Mesendoderm (in vitro differentiated cells): ENCODE results near the gene FUT6.

Experiments used
- DNase-seq: peaks from one replicate; pipeline ENCODE4 v3.0.0; 2013
- H2AK5ac ChIP-seq: 2 replicates; pipeline ENCODE4 v1.6.1; 2013; ENCODE audit warnings: low read length, inconsistent platforms
- H2BK120ac ChIP-seq: 2 replicates; pipeline ENCODE4 v1.6.1; 2013; ENCODE audit warnings: low read depth, mild to moderate bottlenecking, low read length, moderate library complexity, mixed read lengths
- H2BK15ac ChIP-seq: replicated peaks from 2 replicates; pipeline ENCODE4 v1.6.1; 2013; ENCODE audit warnings: low read depth, mild to moderate bottlenecking, moderate library complexity
- H2BK5ac ChIP-seq: 2 replicates; pipeline ENCODE4 v1.6.1; 2013; ENCODE audit warnings: low read length, inconsistent platforms
- H3K18ac ChIP-seq: 2 replicates; pipeline ENCODE4 v1.6.1; 2013; ENCODE audit warnings: mild to moderate bottlenecking, low read length, mixed read lengths
- H3K23ac ChIP-seq: one replicate; pipeline ENCODE4 v1.6.1; 2013; ENCODE audit warnings: low read length
- H3K27ac ChIP-seq: 2 replicates; pipeline ENCODE4 v1.5.1; 2013; ENCODE audit warnings: low read depth, mild to moderate bottlenecking, inconsistent platforms, low read length, moderate library complexity
- H3K27me3 ChIP-seq: 2 replicates; pipeline ENCODE4 v1.6.1; 2013; ENCODE audit warnings: low read length, control low read depth, mild to moderate bottlenecking, inconsistent platforms; ENCODE audit not compliant: insufficient read depth, poor library complexity
- H3K36me3 ChIP-seq: 2 replicates; pipeline ENCODE4 v1.6.1; 2013; ENCODE audit warnings: low read length, inconsistent platforms; ENCODE audit not compliant: control insufficient read depth, insufficient read depth
- H3K4ac ChIP-seq: one replicate; pipeline ENCODE4 v1.6.1; 2013; ENCODE audit warnings: low read depth, mild to moderate bottlenecking, low read length, moderate library complexity
- H3K4me1 ChIP-seq: 2 replicates; pipeline ENCODE4 v1.6.1; 2013; ENCODE audit warnings: low read depth, low read length, inconsistent platforms; ENCODE audit not compliant: control insufficient read depth
- H3K4me2 ChIP-seq: 2 replicates; pipeline ENCODE4 v1.6.1; 2013; ENCODE audit warnings: low read length
- H3K4me3 ChIP-seq: 2 replicates; pipeline ENCODE4 v1.5.1; 2013; ENCODE audit warnings: mild to moderate bottlenecking, low read length
- H3K56ac ChIP-seq: one replicate; pipeline ENCODE4 v1.6.1; 2013; ENCODE audit warnings: low read length
- H3K79me1 ChIP-seq: 2 replicates; pipeline ENCODE4 v1.6.1; 2013; ENCODE audit warnings: low read length, inconsistent platforms
- H3K79me2 ChIP-seq: 2 replicates; pipeline ENCODE4 v1.6.1; 2013; ENCODE audit warnings: mild to moderate bottlenecking, low read length; ENCODE audit not compliant: control insufficient read depth, insufficient read depth
- H3K9ac ChIP-seq: 2 replicates; pipeline ENCODE4 v1.6.1; 2013; ENCODE audit warnings: low read length, inconsistent platforms
- H4K5ac ChIP-seq: one replicate; pipeline ENCODE4 v1.6.1; 2013; ENCODE audit warnings: low read length
- H4K8ac ChIP-seq: one replicate; pipeline ENCODE4 v1.6.1; 2013; ENCODE audit warnings: low read depth, mild to moderate bottlenecking, control low read depth, low read length, moderate library complexity
- WGBS: extraction: QIAGEN DNeasy Blood & Tissue Kit; methylation state at CpG from one replicate; pipeline ENCODE4 v1.1.7; 2013; ENCODE audit warnings: low lambda C conversion rate, missing lambda C conversion rate; ENCODE audit not compliant: insufficient coverage; ENCODE audit errors: extremely low coverage; 5-methylcytosine and 5-hydroxymethylcytosine counted together

The FUT6 gene

DNA sequence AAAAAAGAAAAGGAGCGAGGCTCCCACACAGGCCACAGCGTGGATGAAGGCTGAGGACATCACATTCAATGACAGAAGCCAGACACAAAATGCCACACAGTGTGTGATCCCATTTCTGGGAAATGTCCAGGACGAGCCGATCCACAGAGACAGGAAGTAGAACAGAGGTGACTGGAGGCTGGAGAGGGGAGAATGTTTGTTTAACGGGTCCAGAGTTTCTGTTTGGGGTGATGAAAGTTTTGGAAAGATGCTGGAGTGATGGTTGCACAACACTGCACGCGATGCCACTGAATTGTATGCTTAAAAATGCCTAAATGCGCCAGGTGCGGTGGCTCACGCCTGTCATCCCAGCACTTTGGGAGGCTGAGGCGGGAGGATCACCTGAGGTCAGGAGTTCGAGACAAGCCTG is 31.5 kb upstream of the FUT6 start:
- Histone ChIP-seq H4K5ac (no peak overlapping the region), H2BK15ac (no peak overlapping the region), H3K18ac (no peak overlapping the region), H4K8ac (no peak overlapping the region), H3K4ac (no peak overlapping the region), H3K27ac (no peak overlapping the region), H3K56ac (no peak overlapping the region), H3K4me2 (no peak overlapping the region), H2BK120ac (no peak overlapping the region), H3K36me3 (no peaks in the 10 kb centered on the region), H3K27me3 (no peaks in the 10 kb centered on the region), H3K79me2 (no peaks in the 10 kb centered on the region), H3K4me3 (no peak overlapping the region), H3K9ac (no peak overlapping the region), H3K79me1 (no peaks in the 10 kb centered on the region), H2BK5ac (no peak overlapping the region), H3K4me1 (no peaks in the 10 kb centered on the region), H3K23ac (no peak overlapping the region), H2AK5ac (no peak overlapping the region)
- WGBS: no CpG with 5 or more reads among the region's 12 CpGs
- DNase-seq: no peak

DNA sequence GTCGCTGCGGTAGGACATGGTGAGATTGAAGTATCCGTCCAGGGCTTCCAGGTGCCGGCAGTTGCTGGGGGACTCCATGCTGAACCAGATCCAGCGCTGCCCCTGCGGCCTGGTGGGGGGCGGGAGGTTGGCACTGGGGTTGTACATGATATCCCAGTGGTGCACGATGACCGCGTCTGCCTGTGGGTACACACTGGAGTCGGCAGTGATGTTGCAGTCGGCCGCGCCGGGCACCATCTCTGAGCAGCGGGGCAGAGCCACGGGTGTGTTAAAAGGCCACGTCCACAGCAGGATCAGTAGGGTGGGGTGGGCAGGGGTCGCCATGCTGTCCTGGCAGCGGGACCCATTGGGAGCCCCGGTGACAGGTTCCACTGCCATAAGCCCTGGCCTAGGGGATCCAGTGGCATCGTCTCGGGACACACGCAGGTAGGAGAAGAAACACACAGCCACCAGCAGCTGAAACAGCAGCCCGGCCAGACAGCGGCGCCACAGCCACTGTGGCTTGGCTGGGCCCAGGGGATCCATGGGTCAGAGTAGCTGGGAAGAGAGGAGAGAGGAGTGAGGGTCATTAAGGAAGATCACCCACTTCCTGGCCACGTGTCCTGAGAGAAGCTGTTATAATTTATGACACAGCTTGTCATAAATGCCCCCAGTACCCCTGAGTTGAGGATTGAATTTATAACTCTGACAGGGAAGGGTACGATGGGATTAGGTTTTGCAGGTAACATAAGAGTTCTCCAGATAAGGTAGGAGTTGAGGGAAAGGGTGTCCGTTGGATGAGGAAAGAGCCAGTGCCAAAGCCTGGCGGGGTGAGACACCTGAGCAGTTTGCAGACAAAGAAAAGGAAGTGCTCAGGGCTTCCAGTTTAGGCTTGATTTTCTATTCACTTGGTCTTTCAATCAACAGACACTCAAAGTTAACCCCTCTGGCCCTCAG is 28.0 kb upstream of the FUT6 start:
- no peaks in the 10 kb centered on the region for H3K27me3 ChIP-seq
- H3K79me2 ChIP-seq: no peaks in the 10 kb centered on the region
- H4K5ac ChIP-seq: no peak overlapping the region
- no peaks in the 10 kb centered on the region for H3K36me3 ChIP-seq
- WGBS: no CpG with 5 or more reads among the region's 31 CpGs
- no peaks in the 10 kb centered on the region for H3K79me1 ChIP-seq
- H3K27ac ChIP-seq: no peak overlapping the region
- no peak for DNase-seq
- no peak overlapping the region for H2BK120ac ChIP-seq
- H3K9ac ChIP-seq: no peak overlapping the region
- no peaks in the 10 kb centered on the region for H3K4me1 ChIP-seq
- H3K18ac ChIP-seq: no peak overlapping the region
- H2BK15ac ChIP-seq: no peak overlapping the region
- no peak overlapping the region for H2BK5ac ChIP-seq
- H3K4ac ChIP-seq: no peak overlapping the region
- H3K56ac ChIP-seq: no peak overlapping the region
- H3K23ac ChIP-seq: no peak overlapping the region
- no peak overlapping the region for H2AK5ac ChIP-seq
- no peak overlapping the region for H3K4me3 ChIP-seq
- no peak overlapping the region for H3K4me2 ChIP-seq
- H4K8ac ChIP-seq: no peak overlapping the region

DNA sequence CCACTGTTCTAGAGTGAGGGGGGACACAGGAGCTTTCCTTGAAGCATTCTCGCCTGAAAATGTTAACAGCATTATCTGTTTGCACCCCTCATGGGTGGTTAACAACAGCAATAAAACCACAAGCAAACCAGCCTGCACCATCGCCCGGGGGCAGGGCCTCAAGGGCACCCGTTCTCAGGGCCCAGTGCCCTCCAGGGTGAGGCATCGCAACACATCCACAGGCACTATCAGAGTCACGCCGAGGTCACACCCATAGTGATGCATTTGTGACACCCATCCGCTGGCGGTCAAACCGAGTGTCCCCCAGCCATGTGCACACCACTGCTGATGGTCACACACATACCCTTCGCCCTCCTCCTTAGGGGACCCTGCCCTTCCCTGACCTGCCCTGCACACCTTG is 26.3 kb upstream of the FUT6 start:
- Histone ChIP-seq H4K5ac (no peak overlapping the region), H3K79me2 (no peaks in the 10 kb centered on the region), H3K4ac (no peak overlapping the region), H3K56ac (no peak overlapping the region), H2BK120ac (no peak overlapping the region), H3K18ac (no peak overlapping the region), H2AK5ac (no peak overlapping the region), H3K9ac (no peak overlapping the region), H2BK15ac (no peak overlapping the region), H4K8ac (no peak overlapping the region), H3K23ac (no peak overlapping the region), H2BK5ac (no peak overlapping the region), H3K36me3 (no peaks in the 10 kb centered on the region), H3K4me3 (no peak overlapping the region), H3K4me1 (no peaks in the 10 kb centered on the region), H3K27ac (no peak overlapping the region), H3K79me1 (no peaks in the 10 kb centered on the region), H3K27me3 (no peaks in the 10 kb centered on the region), H3K4me2 (no peak overlapping the region)
- WGBS: no CpG with 5 or more reads among the region's 11 CpGs
- no peak for DNase-seq

DNA sequence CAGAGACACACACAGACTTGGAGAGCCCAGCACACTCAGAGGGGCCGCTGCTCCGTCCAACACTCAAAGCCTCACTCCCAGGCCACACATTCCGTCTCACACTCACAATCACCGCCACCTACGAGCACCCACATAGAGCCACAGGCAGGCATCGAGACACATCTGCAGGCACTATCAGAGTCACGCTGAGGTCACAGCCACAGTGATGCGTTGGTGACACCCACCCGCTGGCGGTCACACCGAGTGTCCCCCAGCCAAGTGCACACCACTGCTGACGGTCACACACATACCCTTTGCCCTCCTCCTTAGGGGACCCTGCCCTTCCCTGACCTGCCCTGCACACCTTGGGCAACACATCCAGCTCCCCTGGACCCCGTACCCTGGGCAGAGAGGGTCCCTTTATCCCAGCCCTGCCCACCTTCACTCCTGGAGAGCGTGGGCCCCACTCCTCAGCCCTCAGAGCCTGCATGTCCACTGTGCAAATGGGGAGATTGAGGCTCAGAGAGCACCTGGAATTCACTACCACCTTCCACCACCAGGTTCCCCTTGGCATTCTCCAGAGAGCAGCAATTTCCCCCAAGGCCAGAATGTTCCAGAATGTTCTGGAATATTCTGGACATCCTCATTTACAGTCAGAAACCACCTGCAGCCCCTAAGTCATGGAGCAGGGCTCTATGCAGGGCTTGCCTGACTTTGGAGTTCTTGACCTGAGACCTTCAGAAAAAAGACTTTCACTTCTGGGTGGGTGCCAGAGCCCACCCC is 25.4 kb upstream of the FUT6 start:
- no peak overlapping the region for H3K27ac ChIP-seq
- H3K4me3 ChIP-seq: no peak overlapping the region
- no peaks in the 10 kb centered on the region for H3K79me1 ChIP-seq
- no peak overlapping the region for H3K4ac ChIP-seq
- no peaks in the 10 kb centered on the region for H3K79me2 ChIP-seq
- H3K23ac ChIP-seq: no peak overlapping the region
- H3K4me1 ChIP-seq: no peaks in the 10 kb centered on the region
- H2BK15ac ChIP-seq: no peak overlapping the region
- WGBS: no CpG with 5 or more reads among the region's 14 CpGs
- H4K5ac ChIP-seq: no peak overlapping the region
- H4K8ac ChIP-seq: no peak overlapping the region
- H2BK5ac ChIP-seq: no peak overlapping the region
- DNase-seq: peak; percentile 19
- H3K9ac ChIP-seq: no peak overlapping the region
- H3K36me3 ChIP-seq: no peaks in the 10 kb centered on the region
- H3K4me2 ChIP-seq: no peak overlapping the region
- no peak overlapping the region for H2AK5ac ChIP-seq
- no peak overlapping the region for H2BK120ac ChIP-seq
- no peak overlapping the region for H3K56ac ChIP-seq
- H3K18ac ChIP-seq: no peak overlapping the region
- no peaks in the 10 kb centered on the region for H3K27me3 ChIP-seq

DNA sequence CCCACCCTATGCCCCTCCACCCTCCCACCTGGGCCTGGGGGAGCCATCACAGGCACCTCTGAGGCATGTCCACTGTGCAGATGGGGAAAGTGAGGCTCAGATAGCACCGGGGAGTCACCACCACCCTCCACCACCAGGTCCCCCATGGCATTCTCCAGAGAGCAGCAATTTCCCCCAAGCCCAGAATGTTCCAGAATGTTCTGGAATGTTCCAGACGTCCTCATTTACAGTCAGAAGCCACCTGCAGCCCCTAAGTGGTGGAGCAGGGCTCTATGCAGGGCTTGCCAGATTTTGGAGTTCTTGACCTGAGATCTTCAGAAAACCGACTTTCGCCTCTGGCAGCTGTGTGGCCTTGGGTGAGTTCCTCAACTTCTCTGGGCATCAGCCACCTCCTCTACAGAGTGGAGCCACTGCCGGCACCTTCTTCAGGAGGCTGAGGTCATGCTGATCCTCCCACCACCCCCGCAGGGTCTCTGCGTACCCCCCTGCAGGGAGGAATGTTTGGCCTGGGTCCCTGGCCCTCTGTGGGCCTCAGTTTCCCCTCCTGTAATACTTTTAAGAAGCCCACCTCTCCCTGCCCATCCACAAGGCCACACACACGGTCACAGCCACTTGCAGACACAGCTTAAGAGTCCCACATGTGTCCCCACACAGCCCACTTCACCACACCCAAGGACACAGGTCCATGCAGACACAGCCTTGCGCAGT is 24.7 kb upstream of the FUT6 start:
- Histone ChIP-seq H3K56ac (no peak overlapping the region), H3K79me2 (no peaks in the 10 kb centered on the region), H3K4me2 (no peak overlapping the region), H3K27ac (no peak overlapping the region), H3K18ac (no peak overlapping the region), H2AK5ac (no peak overlapping the region), H2BK5ac (no peak overlapping the region), H4K5ac (no peak overlapping the region), H3K27me3 (no peaks in the 10 kb centered on the region), H3K23ac (no peak overlapping the region), H3K79me1 (no peaks in the 10 kb centered on the region), H2BK120ac (no peak overlapping the region), H3K4me1 (no peaks in the 10 kb centered on the region), H3K36me3 (no peaks in the 10 kb centered on the region), H3K4me3 (no peak overlapping the region), H2BK15ac (no peak overlapping the region), H3K9ac (no peak overlapping the region), H3K4ac (no peak overlapping the region), H4K8ac (no peak overlapping the region)
- WGBS: no CpG with 5 or more reads among the region's 9 CpGs
- DNase-seq: no peak
